ENCODE measurements around the gene INTS1. TPM values are rescaled to one million over a fixed set of nuclear protein-coding genes. Genes with fewer than 3 reads are reported as not detected.

INTS1 gene
- total RNA-seq, 1 experiment from 2014 or later: 161 TPM

- no peak for TF ChIP-seq ZNF425 (CRISPR knock-in tag; conservative IDR thresholded peaks at IDR 0.05)
- TF ChIP-seq TEAD4 (CRISPR knock-in tag; IDR thresholded peaks at IDR 0.05): no peak
- TF ChIP-seq ATF2 (CRISPR knock-in tag; IDR thresholded peaks at IDR 0.05; ENCODE audit: borderline replicate concordance, low read depth): no peak
- TF ChIP-seq E2F4 (CRISPR knock-in tag; IDR thresholded peaks at IDR 0.05; ENCODE audit: borderline replicate concordance, low read depth): no peak
- no peak for TF ChIP-seq E2F5 (CRISPR knock-in tag; IDR thresholded peaks at IDR 0.05)
Measured at GRCh38 chr7:1424041-1424440, 80.1 kb downstream of the INTS1 start (continued).

GRCh38 chr7:1423264-1423811 is 80.9 kb downstream of the INTS1 start:
- ChIA-PET CTCF (interaction anchor here (0.6 to 2.5 kb wide), 6 partner anchors 9 to 228 kb away, joined by 3 to 25 read pairs (median 4); no protein-coding TSS in a partner anchor), POLR2A (no interaction called here)
- no peak for ATAC-seq
- H3K4me3 Mint-ChIP-seq: no peak overlapping the region
- DNase-seq (ENCODE audit: low spot score): no peak
- no peak overlapping the region for H3K27ac Mint-ChIP-seq
- peaks cover 2% of the 10 kb centered on the region; the same call in 1 of the 2 replicates for H3K27me3 Mint-ChIP-seq (ENCODE audit: low read depth)
- peaks cover 4% of the 10 kb centered on the region; the same call in 1 of the 2 replicates for H3K9me3 Mint-ChIP-seq
- no peaks in the 10 kb centered on the region for H3K36me3 Mint-ChIP-seq
- peaks cover 4% of the 10 kb centered on the region for H3K4me1 Mint-ChIP-seq
- no peak for TF ChIP-seq JAZF1 (CRISPR knock-in tag; IDR thresholded peaks at IDR 0.05)
- no peak for TF ChIP-seq GTF2I (CRISPR knock-in tag; conservative IDR thresholded peaks at IDR 0.05)
- TF ChIP-seq CREB1 (CRISPR knock-in tag; IDR thresholded peaks at IDR 0.05): no peak
- no peak for TF ChIP-seq CTCF (IDR thresholded peaks at IDR 0.05)
- no peak for TF ChIP-seq ZNF232 (CRISPR knock-in tag; IDR thresholded peaks at IDR 0.05)
- TF ChIP-seq NFE2L1 (CRISPR knock-in tag; IDR thresholded peaks at IDR 0.05): no peak
- TF ChIP-seq FOXK1 (CRISPR knock-in tag; IDR thresholded peaks at IDR 0.05): no peak
- no peak for TF ChIP-seq ERG (CRISPR knock-in tag; IDR thresholded peaks at IDR 0.05)
- no peak for TF ChIP-seq FOXP4 (CRISPR knock-in tag; IDR thresholded peaks at IDR 0.05)
- no peak for TF ChIP-seq ZNF281 (CRISPR knock-in tag; IDR thresholded peaks at IDR 0.05)
- no peak for TF ChIP-seq SMAD3 (CRISPR knock-in tag; IDR thresholded peaks at IDR 0.05; ENCODE audit: borderline replicate concordance)
- no peak for TF ChIP-seq MXD4 (CRISPR knock-in tag; IDR thresholded peaks at IDR 0.05; ENCODE audit: borderline replicate concordance)
- TF ChIP-seq ATF3 (CRISPR knock-in tag; conservative IDR thresholded peaks at IDR 0.05): no peak
- TF ChIP-seq ZNF512 (CRISPR knock-in tag; IDR thresholded peaks at IDR 0.05; ENCODE audit: borderline replicate concordance): no peak
